NCI-H2081 (cell line): Measurements from ENCODE around the gene RFC1.
"Not testable (repeated sequence)": the region's sequence is repeated elsewhere in the genome, so short reads cannot be mapped to it uniquely, and the experiment has no call there.

Source experiments
- DNase-seq, 2 experiments: peaks; one replicate each; lab custom pipeline; 2025; lab: John Stamatoyannopoulos, UW

RFC1 gene

GRCh38 chr4:39305912-39306677 lies 60.1 kb downstream of the RFC1 start:
- no peak for DNase-seq

- DNase-seq: no peak
Observed at GRCh38 chr4:39304651-39305050, 61.5 kb downstream of the RFC1 start.

GRCh38 chr4:39303871-39304270 lies 62.3 kb downstream of the RFC1 start:
- no peak for DNase-seq

GRCh38 chr4:39302901-39303300 lies 63.3 kb downstream of the RFC1 start:
- no peak for DNase-seq

- no peak for DNase-seq
Observed at GRCh38 chr4:39295784-39296183, 70.4 kb downstream of the RFC1 start.

- not testable (repeated sequence) for DNase-seq
Observed at GRCh38 chr4:39292433-39292832, 73.7 kb downstream of the RFC1 start.

GRCh38 chr4:39291686-39292085 lies 74.5 kb downstream of the RFC1 start:
- no peak for DNase-seq

- DNase-seq: no peak
Observed at GRCh38 chr4:39287223-39287622, 78.9 kb downstream of the RFC1 start.

- DNase-seq: no peak
Observed at GRCh38 chr4:39286263-39286662, 79.9 kb downstream of the RFC1 start.

- DNase-seq: no peak
Observed at GRCh38 chr4:39285853-39286252, 80.3 kb downstream of the RFC1 start.

GRCh38 chr4:39285111-39285795 lies 80.9 kb downstream of the RFC1 start:
- no peak for DNase-seq

GRCh38 chr4:39280770-39281169 lies 85.4 kb downstream of the RFC1 start:
- DNase-seq: no peak

- no peak for DNase-seq
Observed at GRCh38 chr4:39279416-39279815, 86.7 kb downstream of the RFC1 start.

- DNase-seq: no peak
Observed at GRCh38 chr4:39278476-39278875, 87.7 kb downstream of the RFC1 start.

- DNase-seq: not testable (repeated sequence)
Observed at GRCh38 chr4:39277661-39278060, 88.5 kb downstream of the RFC1 start.

GRCh38 chr4:39274503-39274902 lies 91.7 kb downstream of the RFC1 start:
- DNase-seq: no peak

GRCh38 chr4:39263895-39264294 lies 102.3 kb downstream of the RFC1 start:
- peak in 1 of 2 experiments; percentile 6 for DNase-seq

GRCh38 chr4:39259571-39260330 lies 106.4 kb downstream of the RFC1 start:
- DNase-seq: no peak

GRCh38 chr4:39256436-39256835 lies 109.7 kb downstream of the RFC1 start:
- no peak for DNase-seq

- no peak for DNase-seq
Observed at GRCh38 chr4:39255871-39256270, 110.3 kb downstream of the RFC1 start.

GRCh38 chr4:39255266-39255665 lies 110.9 kb downstream of the RFC1 start:
- no peak for DNase-seq

GRCh38 chr4:39243462-39243861 lies 122.7 kb downstream of the RFC1 start:
- DNase-seq: no peak
